Posterior cingulate gyrus (tissue), 11 donors: ENCODE measurements around the gene ABHD17A.

Experiments
- DNase-seq, 10 donors: peaks; one replicate each; pipeline versions ENCODE4 v3.0.0 to v3.0.0-alpha.2; 2020 to 2021; ENCODE audit warnings: mixed read lengths in 3 of 10
- intact Hi-C: fragments of 100-400 bp; cut with DNase I; formaldehyde crosslinking; loops from one replicate; pipeline ENCODE4 v1.15.1; 2023

Gene ABHD17A

DNA sequence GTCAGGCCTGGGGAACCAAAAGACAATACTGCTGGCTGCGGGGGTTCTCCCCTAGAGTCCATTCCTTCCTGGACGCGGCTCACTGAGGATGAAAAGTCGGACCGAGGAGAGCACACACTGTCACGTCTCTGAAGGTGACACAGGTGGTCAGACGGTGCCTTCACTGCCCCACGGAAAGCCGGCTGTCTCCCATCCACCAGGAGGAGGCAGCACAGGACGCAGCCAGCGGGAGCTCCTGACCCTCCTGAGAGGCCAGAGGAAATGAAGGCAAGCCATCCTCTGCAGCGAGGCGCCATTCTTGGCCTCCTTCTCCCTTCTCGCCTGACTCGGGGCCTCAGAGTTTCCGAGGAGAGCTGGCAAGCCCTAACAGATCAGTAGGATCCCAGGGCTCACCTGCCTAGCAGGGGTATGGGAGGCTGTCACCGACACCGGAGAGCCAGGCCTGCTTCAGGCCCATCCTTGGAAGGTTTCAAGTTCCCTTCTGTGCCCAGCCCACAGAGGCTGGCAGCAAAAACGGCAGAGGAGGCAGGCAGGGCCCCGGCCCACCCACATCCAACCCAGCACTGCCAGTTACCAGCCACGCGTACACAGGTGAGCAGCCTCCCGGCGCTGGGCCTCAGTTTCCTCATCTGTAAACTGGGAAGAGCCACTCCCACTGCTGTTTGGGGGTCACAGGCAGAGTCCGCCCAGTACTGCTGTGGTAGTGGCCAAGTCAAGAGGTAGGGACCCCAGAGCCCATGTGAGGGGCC lies 41.5 kb downstream of the ABHD17A start:
- DNase-seq: no peak
- intact Hi-C loops: no loop called here

DNA sequence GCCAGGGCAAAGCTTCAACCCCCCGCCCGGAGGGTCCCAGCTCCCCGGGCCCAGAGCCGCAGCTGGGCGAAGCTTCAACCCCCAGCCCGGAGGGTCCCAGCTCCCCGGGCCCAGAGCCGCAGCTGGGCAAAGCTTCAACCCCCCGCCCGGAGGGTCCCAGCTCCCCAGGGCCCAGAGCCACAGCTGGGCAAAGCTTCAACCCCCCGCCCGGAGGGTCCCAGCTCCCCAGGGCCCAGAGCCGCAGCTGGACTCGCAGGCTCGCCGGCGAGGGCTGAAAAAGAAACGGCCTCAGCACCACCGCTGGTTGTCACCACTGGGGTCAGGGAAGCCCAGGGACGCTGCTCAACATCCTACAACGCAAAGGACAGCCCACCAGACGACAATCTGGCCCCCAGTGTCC lies 42.2 kb downstream of the ABHD17A start:
- intact Hi-C loops: no loop called here

DNA sequence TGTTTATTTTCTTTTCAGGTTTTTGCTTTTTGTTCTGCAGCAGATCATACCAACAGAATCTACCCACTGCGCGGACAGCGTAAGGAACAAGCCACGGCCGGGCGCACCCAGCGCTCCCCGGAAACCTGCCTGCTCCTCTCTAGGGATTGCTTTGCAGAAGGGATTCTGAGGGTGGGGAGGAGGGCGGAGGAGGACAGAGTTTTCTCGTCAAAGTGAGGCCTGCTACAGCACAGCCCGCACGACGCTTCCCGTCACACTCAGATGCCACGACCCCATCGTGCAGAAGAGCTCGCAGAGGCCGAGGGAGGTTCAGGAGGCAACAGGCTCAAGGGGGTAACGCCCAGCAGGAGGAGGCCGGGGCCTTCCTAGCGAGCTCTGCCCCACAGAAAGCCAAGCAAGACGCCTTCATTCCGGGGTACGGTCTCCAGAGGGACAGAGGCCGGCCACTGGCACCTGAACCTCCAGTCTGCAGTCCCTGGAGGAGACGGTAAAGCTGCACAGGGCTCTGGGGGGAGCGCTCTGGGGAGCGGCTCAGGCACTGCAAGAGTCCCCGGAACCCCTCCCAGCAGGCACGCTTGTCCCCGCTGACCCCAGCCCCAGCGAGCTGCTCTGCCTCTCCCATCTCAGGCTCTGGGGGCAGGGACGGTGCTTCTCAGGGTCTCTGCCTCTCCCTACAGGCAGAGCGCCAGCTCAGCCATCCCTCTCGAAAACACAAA lies 43.9 kb downstream of the ABHD17A start:
- no peak for DNase-seq
- intact Hi-C loops: no loop called here

More for the DNA sequence above, 42.2 kb downstream of the ABHD17A start:
- no peak for DNase-seq

DNA sequence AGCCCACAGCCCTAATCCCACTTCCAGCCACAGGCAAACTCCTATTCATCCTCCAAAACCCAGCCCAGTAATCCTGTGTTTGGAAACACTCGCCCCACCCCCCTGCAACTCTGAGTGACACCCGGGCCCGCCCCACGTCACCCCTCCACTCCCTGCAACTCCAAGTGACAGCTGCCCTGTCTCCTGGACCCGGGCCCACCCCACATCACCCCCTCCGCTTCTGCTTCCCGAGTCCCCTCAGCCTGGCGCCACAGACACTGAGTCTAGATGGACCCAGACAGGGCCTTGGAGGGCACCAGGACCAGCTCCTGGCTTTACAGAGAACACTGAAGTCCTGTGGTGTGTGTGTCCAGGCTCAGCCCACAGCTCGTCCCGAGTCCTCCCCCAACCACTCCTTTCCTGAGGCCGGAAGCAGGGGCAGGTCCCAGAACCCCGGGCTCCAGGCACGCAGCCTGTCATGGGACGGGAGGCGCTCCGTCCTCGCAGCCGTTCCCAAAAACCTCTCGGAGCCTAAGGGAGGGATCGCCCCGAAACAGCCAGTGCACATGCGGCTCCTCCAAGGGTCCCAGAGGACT lies 44.7 kb downstream of the ABHD17A start:
- intact Hi-C loops: no loop called here
- no peak for DNase-seq

DNA sequence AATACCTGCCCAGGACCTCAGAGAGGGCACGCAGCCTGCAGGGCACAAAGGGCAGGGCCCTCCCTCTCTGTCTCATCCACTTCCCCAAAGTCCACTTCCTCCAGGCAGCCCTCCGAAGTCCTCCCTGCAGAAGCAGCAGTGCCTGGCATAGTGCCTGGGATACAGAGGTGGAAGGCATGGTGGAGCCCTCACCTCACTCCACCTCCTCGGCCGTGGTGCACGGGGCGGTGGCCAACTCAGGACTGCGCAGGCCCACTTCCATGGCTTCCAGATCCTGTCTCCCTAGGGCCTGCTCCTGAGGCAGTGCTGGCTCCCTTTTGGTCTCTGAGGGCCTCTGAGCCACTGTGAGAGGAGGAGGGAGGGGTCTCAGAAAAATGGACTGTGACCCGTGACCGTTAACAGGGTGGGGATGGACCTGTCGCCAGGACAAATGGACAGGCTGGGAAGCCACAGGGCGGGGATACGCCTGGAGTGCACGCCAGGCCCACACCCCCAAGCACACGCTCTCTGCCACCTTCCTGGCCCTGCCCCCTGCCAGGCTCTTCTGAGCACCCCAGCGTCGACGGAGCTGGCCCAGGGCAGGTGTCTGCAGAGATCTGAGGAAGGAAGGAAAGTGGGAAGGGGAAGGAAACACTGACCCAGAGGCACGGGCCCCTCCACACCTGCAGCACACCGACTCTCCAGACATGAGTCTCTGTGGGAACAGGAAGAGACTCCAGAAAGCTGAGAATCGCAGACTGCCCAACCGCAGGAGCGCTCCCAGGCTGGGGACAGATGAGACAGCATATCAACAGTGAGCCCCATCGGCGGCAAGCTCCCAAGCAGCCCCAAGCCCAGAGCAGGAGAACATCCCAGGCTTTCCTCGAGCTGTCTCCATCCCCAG lies 45.4 kb downstream of the ABHD17A start:
- intact Hi-C loops: no loop called here

DNA sequence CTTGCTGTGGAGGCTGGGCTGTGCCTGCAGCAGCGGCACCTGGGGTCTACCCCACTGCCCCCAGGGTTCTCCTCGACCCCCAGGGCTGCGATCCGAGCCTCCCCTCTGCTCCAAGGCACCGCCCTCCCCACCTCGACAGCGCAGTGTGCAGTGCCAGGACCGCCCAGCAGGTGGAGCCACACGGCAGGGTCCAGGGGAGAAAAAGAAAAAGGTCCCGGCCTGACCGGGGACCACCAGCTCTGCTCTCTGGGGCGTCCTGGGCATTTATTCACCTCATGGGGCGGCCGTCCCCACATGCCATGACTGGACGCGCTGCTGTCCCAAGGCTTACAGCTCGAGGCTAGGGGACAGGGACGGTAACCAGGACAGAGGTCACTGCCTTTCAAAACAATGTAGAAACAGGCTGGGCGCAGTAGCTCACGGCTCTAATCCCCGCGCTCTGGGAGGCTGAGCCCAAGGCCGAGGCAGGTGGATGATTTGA lies 47.6 kb downstream of the ABHD17A start:
- peak in 2 of 10 donors; percentile 47 to 49 for DNase-seq
- intact Hi-C loops: no loop called here

More for the DNA sequence above, 45.4 kb downstream of the ABHD17A start:
- DNase-seq: no peak

DNA sequence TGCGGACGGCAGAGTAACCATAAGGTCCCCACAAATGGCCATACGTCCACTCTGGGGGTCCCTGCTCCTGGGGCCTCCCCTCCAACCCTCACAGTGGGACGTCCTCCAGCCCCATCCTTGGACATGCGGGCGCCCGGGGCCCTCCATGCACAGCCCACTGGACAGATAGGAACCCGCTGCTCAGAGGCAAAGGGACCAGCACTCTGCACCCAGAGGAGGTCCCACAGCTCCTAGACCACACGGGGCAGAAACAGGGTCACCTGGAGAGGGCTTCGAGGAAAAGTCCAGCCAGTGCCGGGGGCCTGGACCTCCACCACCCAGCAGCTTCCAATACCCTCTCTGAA lies 48.1 kb downstream of the ABHD17A start:
- intact Hi-C loops: no loop called here
- no peak for DNase-seq

DNA sequence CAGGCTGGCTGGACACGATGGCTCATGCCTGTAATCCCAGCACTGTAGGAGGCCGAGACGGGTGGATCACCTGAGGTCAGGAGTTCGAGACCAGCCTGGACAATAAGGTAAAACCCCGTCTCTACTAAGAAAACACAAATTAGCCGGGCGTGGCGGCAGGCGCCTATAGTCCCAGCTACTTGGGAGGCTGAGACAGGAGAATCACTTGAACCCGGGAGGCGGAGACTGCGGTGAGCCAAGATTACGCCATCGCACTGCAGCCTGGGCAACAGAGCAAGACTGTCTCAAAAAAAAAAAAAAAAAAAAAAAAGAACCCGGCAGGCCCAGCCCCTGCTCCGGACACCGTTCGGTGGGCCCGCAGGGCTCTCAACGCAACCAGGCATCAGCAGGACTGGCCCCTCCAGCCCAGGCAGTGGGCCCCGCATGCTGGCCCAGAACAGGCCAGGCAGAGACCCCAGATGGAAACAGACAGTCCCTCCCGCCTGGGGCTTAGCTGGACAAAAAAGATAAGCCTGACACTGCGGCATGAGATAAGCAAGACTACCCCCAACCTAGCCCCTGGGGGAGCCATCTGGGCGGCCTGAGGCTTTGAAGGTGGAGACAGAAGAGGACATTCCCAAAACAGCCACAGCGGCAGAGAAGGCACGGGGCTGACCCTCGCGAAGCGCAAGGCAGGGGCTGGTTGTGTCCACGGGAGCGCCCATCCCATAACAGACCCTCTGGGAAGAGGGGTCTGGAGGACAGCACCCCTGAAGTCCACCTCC lies 48.7 kb downstream of the ABHD17A start:
- intact Hi-C loops: no loop called here

DNA sequence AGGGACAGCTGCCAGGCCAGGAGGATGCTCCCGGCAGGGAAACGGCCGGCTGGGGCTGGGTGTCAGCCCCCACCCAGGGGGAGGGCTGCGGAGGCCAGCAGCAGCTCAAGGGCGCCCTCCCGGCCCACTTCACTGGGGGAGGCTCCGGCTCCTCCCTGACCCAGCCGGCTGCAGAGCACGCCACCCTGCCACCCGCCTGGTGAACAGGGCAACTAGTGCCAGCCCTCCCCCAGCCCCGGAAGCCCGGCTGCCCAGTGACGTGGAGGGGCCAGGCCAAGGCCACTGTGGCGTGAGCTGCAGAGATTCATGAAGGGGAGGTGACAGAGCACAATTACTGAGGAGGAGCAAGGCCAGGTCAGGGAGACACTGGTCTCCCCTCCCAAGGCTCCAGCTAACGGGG lies 51.8 kb downstream of the ABHD17A start:
- DNase-seq: peak in 2 of 10 donors; percentile 43 to 91
- intact Hi-C loops: no loop called here

More for the DNA sequence above, 48.7 kb downstream of the ABHD17A start:
- no peak for DNase-seq

DNA sequence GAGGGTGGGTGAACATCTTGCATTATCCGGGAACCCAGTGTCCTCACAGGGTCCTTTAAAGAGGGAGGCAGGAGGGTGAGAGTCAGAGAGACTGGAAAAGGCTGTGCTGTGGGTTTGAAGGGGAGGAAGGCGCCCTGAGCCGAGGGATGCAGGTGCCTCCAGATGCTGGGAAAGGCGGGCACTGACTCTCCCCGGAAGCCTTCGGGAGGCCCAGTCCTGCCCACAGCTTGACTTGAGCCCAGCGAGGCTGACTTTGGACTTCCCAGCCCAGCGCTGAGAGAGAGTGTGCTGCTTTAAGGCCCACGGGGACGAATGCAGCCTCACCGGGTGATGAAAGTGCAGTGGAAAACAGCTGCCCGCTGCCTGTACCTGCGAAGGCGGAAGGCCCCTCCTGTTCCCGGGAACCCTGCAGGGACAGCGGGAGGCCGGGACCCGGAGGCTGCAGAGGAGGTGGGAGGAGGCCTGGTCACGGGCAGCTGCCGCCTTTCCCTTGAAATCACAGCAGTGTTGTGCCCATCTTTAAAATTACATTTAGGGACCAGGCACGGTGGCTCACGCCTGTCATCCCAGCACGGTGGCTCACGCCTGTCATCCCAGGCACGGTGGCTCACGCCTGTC lies 53.1 kb downstream of the ABHD17A start:
- intact Hi-C loops: no loop called here
- no peak for DNase-seq

DNA sequence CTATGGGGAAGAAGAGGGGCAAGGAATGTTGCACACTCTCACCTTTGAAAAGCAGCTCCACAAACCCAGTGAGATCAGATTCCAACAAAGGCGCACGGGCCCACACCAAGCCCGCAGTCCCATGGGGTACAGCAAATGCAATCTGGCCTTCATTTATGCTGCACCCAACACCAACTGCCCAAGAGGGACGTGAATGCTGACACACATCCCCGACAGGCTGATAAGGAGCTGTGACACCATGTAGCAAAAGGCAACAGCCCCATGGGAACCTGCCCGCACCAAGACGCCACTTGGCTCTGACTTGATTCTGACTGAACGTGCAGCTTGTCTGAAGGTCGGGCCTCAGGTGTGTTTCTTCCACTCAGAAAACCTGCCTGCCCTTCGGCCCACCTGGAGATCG lies 54.3 kb downstream of the ABHD17A start:
- intact Hi-C loops: no loop called here
- no peak for DNase-seq

DNA sequence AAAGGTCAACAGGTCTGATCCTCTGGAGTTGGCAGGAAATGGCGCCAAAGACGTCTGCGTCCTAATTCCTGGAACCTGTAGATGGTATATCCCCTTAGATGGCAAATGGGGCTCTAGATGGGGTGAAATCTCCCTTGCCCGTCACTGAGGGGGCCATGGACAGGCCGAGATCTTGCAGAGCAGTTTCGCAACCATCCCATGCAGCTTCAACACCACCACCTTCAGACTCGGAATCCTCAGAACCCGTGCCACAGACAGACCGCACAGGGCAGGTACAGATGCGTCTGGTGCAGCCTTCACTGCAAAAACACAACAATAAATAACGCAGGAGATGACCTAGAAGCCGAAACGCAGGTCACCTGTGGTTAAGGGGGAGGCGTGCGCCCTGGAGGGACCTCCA lies 54.7 kb downstream of the ABHD17A start:
- intact Hi-C loops: no loop called here
- DNase-seq: no peak

DNA sequence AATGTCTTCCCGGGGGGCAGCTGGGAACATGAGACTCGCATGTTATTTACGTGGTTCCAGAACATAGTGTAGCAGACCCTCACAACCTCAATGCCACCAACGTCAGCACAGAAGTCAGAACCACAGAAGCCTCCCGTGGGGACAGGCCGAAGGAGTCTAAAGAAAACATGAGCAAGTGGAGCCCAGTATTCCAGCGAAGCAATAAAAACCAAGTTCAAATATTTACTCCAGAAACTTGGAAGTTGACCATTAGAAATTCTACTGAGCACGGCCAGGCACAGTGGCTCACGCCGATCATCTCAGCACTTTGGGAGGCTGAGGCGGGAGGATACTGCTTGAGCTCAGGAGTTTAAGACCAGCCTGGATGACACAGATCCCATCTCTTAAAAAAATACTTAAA lies 55.3 kb downstream of the ABHD17A start:
- intact Hi-C loops: no loop called here

DNA sequence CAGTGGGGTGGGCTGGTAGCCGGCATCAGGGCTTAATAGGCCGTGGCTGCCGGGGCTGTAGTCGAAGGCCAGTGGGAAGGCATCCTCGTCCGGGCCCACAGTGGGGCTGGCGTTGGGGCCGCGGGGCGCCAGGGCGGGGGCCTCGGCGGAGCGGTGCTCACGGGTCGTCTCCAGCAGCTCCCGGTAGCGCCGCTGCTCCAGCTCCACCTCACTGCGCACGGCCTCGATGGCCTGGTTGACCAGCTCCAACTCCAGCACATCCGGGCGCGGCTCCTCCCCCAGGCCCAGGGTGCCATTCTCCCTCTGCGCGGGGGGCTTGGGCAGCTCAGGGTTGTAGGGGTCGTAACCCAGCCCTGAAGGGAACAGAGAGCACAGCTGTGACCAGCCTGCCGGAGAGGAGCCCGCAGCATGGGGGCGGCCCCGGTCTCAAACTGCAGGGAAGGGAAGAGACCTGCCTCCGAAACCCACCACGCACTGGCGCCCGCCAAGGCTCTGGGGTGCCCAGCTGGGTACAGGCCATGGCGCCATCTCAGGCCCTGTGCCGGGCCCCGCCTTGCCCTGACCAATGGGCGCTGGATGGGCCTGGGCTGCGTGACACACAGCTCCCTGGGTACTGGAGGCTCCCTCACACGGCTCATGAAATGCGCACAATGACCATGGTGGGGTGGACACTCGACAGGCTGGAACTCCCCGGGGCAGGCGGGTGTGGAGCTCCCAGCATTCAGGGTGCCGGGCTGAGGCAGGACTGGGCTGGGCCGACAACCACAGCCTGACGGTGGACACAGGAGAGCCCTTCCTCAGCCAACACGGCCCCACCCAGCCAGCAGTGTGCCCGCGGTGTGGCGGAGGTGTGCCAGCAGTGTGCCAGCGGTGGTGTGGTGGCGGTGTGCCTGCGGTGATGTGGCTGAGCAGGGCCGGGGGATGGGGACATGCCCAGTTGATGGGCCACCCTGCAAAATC lies 56.7 kb downstream of the ABHD17A start:
- intact Hi-C loops: no loop called here
- no peak for DNase-seq

More for the DNA sequence above, 55.3 kb downstream of the ABHD17A start:
- no peak for DNase-seq

DNA sequence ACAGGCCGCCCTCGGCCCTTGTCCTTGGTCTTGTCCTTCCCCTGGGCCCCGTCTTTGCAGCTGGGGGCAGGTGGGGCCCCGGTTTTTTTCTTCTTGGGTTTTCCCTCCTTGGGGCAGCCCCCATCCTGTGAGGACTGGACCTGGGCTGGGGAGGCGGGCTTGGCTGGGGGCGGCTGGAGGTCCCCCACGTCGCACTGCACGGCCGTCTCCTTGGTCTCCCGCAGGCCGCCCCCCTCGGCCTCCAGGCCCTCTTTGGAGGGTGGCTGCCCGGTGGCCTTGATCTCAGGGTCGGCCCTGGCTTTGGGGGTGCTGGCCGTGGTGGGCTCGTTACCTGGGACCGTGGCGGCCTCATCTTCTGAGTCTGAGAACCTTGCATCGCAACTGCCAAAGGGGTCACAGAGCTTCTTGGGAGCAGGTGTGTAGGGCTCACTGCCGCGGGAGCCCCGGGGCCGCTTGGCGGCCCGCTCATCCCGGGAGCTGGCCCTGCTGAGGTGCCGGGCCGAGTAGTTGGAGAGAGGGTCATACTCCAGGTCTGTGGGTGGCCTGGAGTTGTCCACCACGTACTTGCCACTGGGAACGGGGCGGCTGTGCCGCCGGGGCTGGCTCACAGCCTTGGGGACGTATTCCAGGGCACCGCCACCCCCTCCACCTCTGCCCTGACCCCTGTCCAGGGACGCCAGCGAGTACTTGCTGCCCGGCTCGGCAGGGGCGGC lies 57.6 kb downstream of the ABHD17A start:
- intact Hi-C loops: no loop called here
- no peak for DNase-seq
